Mucosa of descending colon (tissue), 3 donors: ENCODE data around the gene PSKH1. TPM values are rescaled to one million over a fixed set of nuclear protein-coding genes. Genes with fewer than 3 reads are reported as not detected.

Experiments
- ATAC-seq: fragments of 200-7000 bp; cut with Tn5 transposase; one replicate; pipeline ENCODE4 v1.9.1; 2020; ENCODE audit warnings: mild to moderate bottlenecking, moderate library complexity
- DNase-seq, 3 donors: peaks; one replicate each; pipeline ENCODE4 v3.0.0-alpha.2; 2020
- H3K36me3 ChIP-seq: fragments of 200-600 bp; one replicate; pipeline ENCODE4 v1.8.0; 2021; ENCODE audit warnings: low read depth, mild to moderate bottlenecking
- H3K4me1 ChIP-seq: fragments of 200-600 bp; one replicate; pipeline ENCODE4 v1.8.0; 2021; ENCODE audit warnings: low read depth, mild to moderate bottlenecking
- H3K4me3 ChIP-seq: fragments of 200-600 bp; one replicate; pipeline ENCODE4 v1.8.0; 2021; ENCODE audit warnings: mild to moderate bottlenecking
- H3K9me3 ChIP-seq: fragments of 200-600 bp; one replicate; pipeline ENCODE4 v1.8.0; 2021; ENCODE audit warnings: mild to moderate bottlenecking
- CTCF ChIP-seq: fragments of 200-600 bp; IDR thresholded peaks from one replicate; pipeline ENCODE4 v1.8.0; 2022; ENCODE audit warnings: antibody characterized with exemption, mild to moderate bottlenecking
- intact Hi-C, 2 donors: fragments of 100-400 bp; cut with DNase I in 1 of 2; cut with micrococcal nuclease in 1 of 2; formaldehyde crosslinking; loops; one replicate each; pipeline versions ENCODE4 v1.11.0 to v1.11.1; 2022; cut with DNase I, micrococcal nuclease
- total RNA-seq, 3 donors: library from RNA; stranded (reverse); fragmentation: NEBNext Ultra II Directional in 2 of 3; extraction: Animal tissue kit (Norgen Biotek cat#: 25700) in 2 of 3; gene quantifications; one replicate each; pipeline versions ENCODE4 v1.2.1 to v1.2.4, GENCODE V29; 2021 to 2023
- donor health status: DM: no; HTN: no; CAD: no; lungs with moderate emphysema.
- donor health status: DM: no; HTN: no; CAD: no.
- donor health status: DM: no; HTN: yes; CAD: no.

PSKH1 gene
- total RNA-seq, 3 donors from 2014 or later: 33.8 to 43.3 (median 38.1) TPM

GRCh38 chr16:67959536-67960329 lies 66.7 kb downstream of the PSKH1 start:
- H3K4me3 ChIP-seq: no peak overlapping the region
- no peak for TF ChIP-seq CTCF
- peaks cover 13% of the 10 kb centered on the region for H3K4me1 ChIP-seq
- ATAC-seq: peak; percentile 62
- H3K36me3 ChIP-seq: no peaks in the 10 kb centered on the region
- intact Hi-C loops: no loop called here
- peak in 2 of 3 donors; percentile 64 to 72 for DNase-seq
- H3K9me3 ChIP-seq: no peaks in the 10 kb centered on the region

- no peaks in the 10 kb centered on the region for H3K9me3 ChIP-seq
- H3K36me3 ChIP-seq: no peaks in the 10 kb centered on the region
- peak; percentile 89 to 94 (median 92) for DNase-seq
- no peak overlapping the region for H3K4me3 ChIP-seq
- TF ChIP-seq CTCF: no peak
- intact Hi-C loops: no loop called here
- peaks cover 19% of the 10 kb centered on the region for H3K4me1 ChIP-seq
- peak; percentile 92 for ATAC-seq
These were observed 68.5 kb downstream of the PSKH1 start for GRCh38 chr16:67961551-67961957.

DNA sequence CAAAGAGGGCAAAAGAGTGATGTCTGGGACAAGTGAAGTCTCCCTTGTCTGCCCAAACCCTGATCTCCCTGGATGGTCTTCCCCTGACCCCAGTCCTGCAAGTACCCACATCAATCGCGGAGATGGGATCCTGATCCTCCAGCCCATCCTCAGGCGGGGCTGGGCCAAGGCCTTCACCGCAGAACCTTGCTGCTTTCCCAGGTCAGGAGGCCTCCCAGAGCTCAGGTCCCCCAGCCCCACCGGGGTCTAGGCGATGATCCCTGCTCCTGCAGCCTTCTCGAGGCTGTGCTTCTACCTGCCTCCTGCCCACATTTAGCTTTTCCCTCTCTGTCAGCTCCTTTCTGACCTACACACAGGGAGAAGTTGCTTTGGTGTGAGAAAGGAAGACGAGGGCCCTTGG lies 69.1 kb downstream of the PSKH1 start:
- intact Hi-C loops: no loop called here
- Histone ChIP-seq H3K9me3 (no peaks in the 10 kb centered on the region), H3K4me3 (no peak overlapping the region), H3K4me1 (peaks cover 22% of the 10 kb centered on the region), H3K36me3 (no peaks in the 10 kb centered on the region)
- DNase-seq (no peak), ATAC-seq (no peak)
- no peak for TF ChIP-seq CTCF

- DNase-seq: no peak
- intact Hi-C loops: no loop called here
- Histone ChIP-seq H3K36me3 (no peaks in the 10 kb centered on the region), H3K4me3 (no peak overlapping the region), H3K9me3 (no peaks in the 10 kb centered on the region), H3K4me1 (peaks cover 27% of the 10 kb centered on the region)
- no peak for TF ChIP-seq CTCF
- ATAC-seq: no peak
These were observed 70.2 kb downstream of the PSKH1 start for GRCh38 chr16:67963292-67963661.

DNA sequence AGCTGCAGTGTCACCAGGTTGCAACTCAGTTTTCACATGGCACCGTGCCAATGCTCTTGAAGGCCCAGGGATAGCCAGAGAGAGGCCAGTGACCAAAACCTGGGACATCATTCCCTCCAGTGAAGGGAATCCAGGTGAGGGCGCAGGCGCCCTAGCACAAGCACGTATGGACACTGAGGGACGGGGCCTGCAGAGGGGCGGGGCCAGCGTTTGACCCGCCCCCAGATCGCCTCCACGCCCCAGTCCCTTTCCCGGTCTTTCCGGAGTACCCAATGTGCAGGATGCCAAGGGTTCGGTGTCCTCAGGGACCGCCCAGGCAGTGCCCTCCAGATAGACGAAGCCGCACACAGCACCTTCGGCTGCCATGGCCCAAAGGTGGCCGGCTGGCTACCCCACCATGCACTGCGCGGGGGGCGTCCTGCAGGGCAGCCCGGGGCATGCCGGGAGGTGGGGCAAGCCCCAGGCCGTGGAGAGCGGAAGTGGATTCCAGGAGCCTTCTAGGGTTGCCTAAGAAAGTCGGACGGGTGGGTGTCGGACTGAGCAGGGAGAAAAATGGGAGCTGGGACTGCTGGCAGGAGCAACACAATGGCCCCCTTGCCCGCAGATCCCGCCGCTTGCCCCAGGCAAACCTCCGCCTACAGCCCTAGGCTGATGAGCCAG lies 70.7 kb downstream of the PSKH1 start:
- Histone ChIP-seq H3K36me3 (no peaks in the 10 kb centered on the region), H3K4me1 (peaks cover 27% of the 10 kb centered on the region), H3K4me3 (no peak overlapping the region), H3K9me3 (no peaks in the 10 kb centered on the region)
- ATAC-seq (no peak), DNase-seq (no peak)
- TF ChIP-seq CTCF: no peak
- intact Hi-C loops: no loop called here
